CD14-positive monocyte (primary cell): ENCODE data around the gene PHACTR2. TPM values are rescaled to one million over a fixed set of nuclear protein-coding genes. Genes with fewer than 3 reads are reported as not detected.

Source experiments
- DNase-seq, 3 donors: peaks; one replicate each; pipeline ENCODE4 v3.0.0-alpha.2; 2011 to 2022
- H2AFZ ChIP-seq: 2 replicates; pipeline ENCODE4 v1.6.0; 2012; ENCODE audit warnings: mild to moderate bottlenecking, low read depth, low read length, inconsistent platforms; ENCODE audit not compliant: insufficient read depth, poor library complexity, severe bottlenecking
- H3K27ac ChIP-seq, 2 donors: 1 replicate in 1 of 2; 2 replicates in 1 of 2; pipeline ENCODE4 v1.5.1; 2012 to 2013; ENCODE audit warnings: low read length in 2 of 2, control low read depth in 1 of 2, inconsistent platforms in 1 of 2, low read depth in 1 of 2, mild to moderate bottlenecking in 1 of 2
- H3K27me3 ChIP-seq, 2 donors: one replicate each; pipeline versions ENCODE4 v1.6.0 to v1.6.1; 2011 to 2013; ENCODE audit warnings: low read length in 2 of 2; ENCODE audit not compliant: control insufficient read depth in 2 of 2, insufficient read depth in 2 of 2
- H3K36me3 ChIP-seq, 2 donors: replicated peaks in 1 of 2; 1 replicate in 1 of 2; 2 replicates in 1 of 2; pipeline versions ENCODE4 v1.5.1 to v1.6.1; 2012 to 2013; ENCODE audit warnings: low read length in 2 of 2, control low read depth in 1 of 2, inconsistent platforms in 1 of 2, mild to moderate bottlenecking in 1 of 2; ENCODE audit not compliant: insufficient read depth in 2 of 2, control insufficient read depth in 1 of 2
- H3K4me1 ChIP-seq, 2 donors: 1 replicate in 1 of 2; 2 replicates in 1 of 2; pipeline versions ENCODE4 v1.5.1 to v1.6.1; 2012 to 2013; ENCODE audit warnings: low read length in 2 of 2, control low read depth in 1 of 2, inconsistent platforms in 1 of 2, mild to moderate bottlenecking in 1 of 2, moderate library complexity in 1 of 2; ENCODE audit not compliant: insufficient read depth in 2 of 2, control insufficient read depth in 1 of 2
- H3K4me2 ChIP-seq: replicated peaks from 2 replicates; pipeline ENCODE3; 2012; ENCODE audit warnings: low read length, moderate library complexity, mild to moderate bottlenecking; ENCODE audit not compliant: poor library complexity, severe bottlenecking; ENCODE audit errors: extremely low read depth
- H3K4me3 ChIP-seq, 3 experiments: fragments of 200-600 bp in 1 of 3; sonication (generic) in 1 of 3; replicated peaks in 1 of 3; 1 replicate in 2 of 3; 2 replicates in 1 of 3; pipeline ENCODE4 v1.5.1; 2011 to 2013; ENCODE audit warnings: low read length in 3 of 3, mild to moderate bottlenecking in 3 of 3, control low read depth in 2 of 3, low read depth in 2 of 3, inconsistent platforms in 1 of 3, moderate library complexity in 1 of 3
- H3K79me2 ChIP-seq: 2 replicates; pipeline ENCODE4 v1.6.0; 2012; ENCODE audit warnings: mild to moderate bottlenecking, control low read depth, inconsistent platforms, low read length, moderate library complexity; ENCODE audit not compliant: insufficient read depth
- H3K9ac ChIP-seq: 2 replicates; pipeline ENCODE4 v1.6.0; 2017; ENCODE audit warnings: low read length, mild to moderate bottlenecking; ENCODE audit not compliant: insufficient read depth, poor library complexity, severe bottlenecking
- H3K9me3 ChIP-seq, 2 donors: replicated peaks in 1 of 2; 1 replicate in 1 of 2; 2 replicates in 1 of 2; pipeline versions ENCODE4 v1.5.1 to v1.6.1; 2012 to 2013; ENCODE audit warnings: low read length in 2 of 2, control low read depth in 1 of 2; ENCODE audit not compliant: control insufficient read depth in 1 of 2, insufficient read depth in 1 of 2
- H4K20me1 ChIP-seq: 2 replicates; pipeline ENCODE4 v1.6.0; 2012; ENCODE audit warnings: mild to moderate bottlenecking, low read length, control low read depth, moderate library complexity; ENCODE audit not compliant: insufficient read depth
- H3K27ac Mint-ChIP-seq, 7 donors: one replicate each; pipeline ENCODE4 v1.8.0; 2020; ENCODE audit warnings: mild to moderate bottlenecking in 7 of 7, mixed read lengths in 7 of 7, moderate library complexity in 6 of 7, inconsistent platforms in 2 of 7
- H3K27me3 Mint-ChIP-seq, 3 donors: one replicate each; pipeline ENCODE4 v1.8.0; 2021 to 2022; ENCODE audit warnings: low read depth in 3 of 3, mild to moderate bottlenecking in 3 of 3, mixed read lengths in 3 of 3, moderate library complexity in 3 of 3, inconsistent platforms in 1 of 3
- H3K36me3 Mint-ChIP-seq, 2 donors: one replicate each; pipeline ENCODE4 v1.8.0; 2020; ENCODE audit warnings: mixed read lengths in 2 of 2, inconsistent platforms in 1 of 2, mild to moderate bottlenecking in 1 of 2
- H3K4me1 Mint-ChIP-seq: one replicate; pipeline ENCODE4 v1.8.0; 2020; ENCODE audit warnings: mild to moderate bottlenecking, mixed read lengths
- H3K4me3 Mint-ChIP-seq, 2 donors: one replicate each; pipeline ENCODE4 v1.8.0; 2020; ENCODE audit warnings: mild to moderate bottlenecking in 2 of 2, mixed read lengths in 2 of 2, moderate library complexity in 1 of 2
- H3K9me3 Mint-ChIP-seq, 7 donors: one replicate each; pipeline ENCODE4 v1.8.0; 2020 to 2022; ENCODE audit warnings: mixed read lengths in 7 of 7, mild to moderate bottlenecking in 6 of 7, moderate library complexity in 6 of 7, inconsistent platforms in 2 of 7
- WGBS: methylation state at CpG from one replicate; pipeline ENCODE4 v1.1.5; 2013; ENCODE audit warnings: missing lambda C conversion rate; ENCODE audit not compliant: insufficient coverage; 5-methylcytosine and 5-hydroxymethylcytosine counted together
- intact Hi-C, 2 donors: fragments of 100-400 bp; cut with micrococcal nuclease; formaldehyde crosslinking; loops; one replicate each; pipeline versions ENCODE4 v1.15.0 to v1.15.1; 2023
- polyA plus RNA-seq, 3 donors: library from polyadenylated mRNA; depleted of rRNA in 1 of 3; unstranded in 2 of 3; stranded (reverse) in 1 of 3; fragments of 300-500 nt in 2 of 3; fragments of >200 nt in 1 of 3; fragmentation: Illumina TruSeq in 2 of 3; gene quantifications; 1 replicate in 2 of 3; 2 replicates in 1 of 3; pipeline ENCODE4 v1.2.3, GENCODE V29; 2012 to 2021
- small RNA-seq: library from RNA; depleted of rRNA; stranded (forward); fragments of <200 nt; gene quantifications from one replicate; pipeline ENCODE3, GENCODE V24; 2012; ENCODE audit warnings: low read depth; ENCODE audit not compliant: insufficient read length
- TF ChIP-seq, protein P1 (sequence below): fragments of 200-600 bp; IDR thresholded peaks from one replicate; pipeline ENCODE4 v1.8.0; 2022; ENCODE audit warnings: antibody characterized with exemption, mild to moderate bottlenecking

The PHACTR2 gene
- polyA plus RNA-seq, 3 donors: 9.6 to 11.6 (median 11.2) TPM

DNA sequence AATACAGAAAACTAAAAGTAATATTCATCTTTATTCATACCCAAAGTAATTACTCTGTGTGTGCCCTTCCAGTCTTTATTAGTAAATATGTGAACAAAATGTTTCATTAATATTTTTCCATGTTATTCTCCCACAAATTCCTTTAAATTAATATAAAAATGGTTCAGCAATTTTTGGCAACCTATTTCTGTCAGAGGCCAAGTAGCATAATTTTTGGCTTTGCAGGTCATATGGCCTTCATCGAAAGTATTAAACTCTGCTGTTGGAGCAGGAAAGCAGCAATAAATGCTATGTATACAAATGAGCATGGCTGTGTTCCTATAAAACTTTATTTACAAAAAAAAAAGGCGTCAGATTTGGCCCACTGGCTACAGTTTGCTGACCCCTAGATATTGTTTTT, 202.6 kb downstream of the PHACTR2 start:
- no peak for DNase-seq
- Histone ChIP-seq H4K20me1 (no peaks in the 10 kb centered on the region), H3K4me1 (no peaks in the 10 kb centered on the region), H3K9me3 (peaks cover 6 to 9% of the 10 kb centered on the region in 2 donors), H3K9ac (no peak overlapping the region), H2AFZ (no peak overlapping the region), H3K36me3 (no peaks in the 10 kb centered on the region), H3K4me3 (no peak overlapping the region), H3K4me2 (no peak overlapping the region), H3K27ac (no peak overlapping the region), H3K79me2 (no peaks in the 10 kb centered on the region), H3K27me3 (no peaks in the 10 kb centered on the region)
- TF ChIP-seq, protein P1, sequence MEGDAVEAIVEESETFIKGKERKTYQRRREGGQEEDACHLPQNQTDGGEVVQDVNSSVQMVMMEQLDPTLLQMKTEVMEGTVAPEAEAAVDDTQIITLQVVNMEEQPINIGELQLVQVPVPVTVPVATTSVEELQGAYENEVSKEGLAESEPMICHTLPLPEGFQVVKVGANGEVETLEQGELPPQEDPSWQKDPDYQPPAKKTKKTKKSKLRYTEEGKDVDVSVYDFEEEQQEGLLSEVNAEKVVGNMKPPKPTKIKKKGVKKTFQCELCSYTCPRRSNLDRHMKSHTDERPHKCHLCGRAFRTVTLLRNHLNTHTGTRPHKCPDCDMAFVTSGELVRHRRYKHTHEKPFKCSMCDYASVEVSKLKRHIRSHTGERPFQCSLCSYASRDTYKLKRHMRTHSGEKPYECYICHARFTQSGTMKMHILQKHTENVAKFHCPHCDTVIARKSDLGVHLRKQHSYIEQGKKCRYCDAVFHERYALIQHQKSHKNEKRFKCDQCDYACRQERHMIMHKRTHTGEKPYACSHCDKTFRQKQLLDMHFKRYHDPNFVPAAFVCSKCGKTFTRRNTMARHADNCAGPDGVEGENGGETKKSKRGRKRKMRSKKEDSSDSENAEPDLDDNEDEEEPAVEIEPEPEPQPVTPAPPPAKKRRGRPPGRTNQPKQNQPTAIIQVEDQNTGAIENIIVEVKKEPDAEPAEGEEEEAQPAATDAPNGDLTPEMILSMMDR: no peak
- Mint-ChIP-seq H3K4me3 (no peak overlapping the region), H3K4me1 (no peaks in the 10 kb centered on the region), H3K27me3 (peaks cover 0 to 1% (median 0%) of the 10 kb centered on the region in 3 donors), H3K36me3 (peaks cover 0 to 5% of the 10 kb centered on the region in 2 donors), H3K9me3 (peaks cover 3 to 18% (median 13%) of the 10 kb centered on the region in 7 donors), H3K27ac (no peak overlapping the region)
- intact Hi-C loops: no loop called here
- WGBS: no CpG with 5 or more reads among the region's 2 CpGs

Small RNA genes lying within 50 kb of the gene (small RNA-seq; reads per million reads assigned to genes)
- gene ZC2HC1B: not detected

Other genes starting within 250 kb of the PHACTR2 start
- 1 to 10 TPM in 1 of 3 donors, under 1 TPM in 2; 0.08 to 9.7 (median 0.51) TPM for gene ADAT2, start 227.3 kb upstream of the PHACTR2 start, polyA plus RNA-seq
- 1 to 10 TPM; 3.2 to 6.9 (median 5.2) TPM for gene PEX3, start 227.2 kb upstream of the PHACTR2 start, polyA plus RNA-seq
- gene FUCA2, start 166.2 kb upstream of the PHACTR2 start, polyA plus RNA-seq: 10 to 100 TPM; 35.7 to 93.5 (median 83.7) TPM
- gene LTV1, start 165.4 kb downstream of the PHACTR2 start, polyA plus RNA-seq: 10 to 100 TPM; 10.5 to 15.4 (median 11.6) TPM
- gene ZC2HC1B, start 186.5 kb downstream of the PHACTR2 start, polyA plus RNA-seq: not detected